ENCODE measurements around the gene ATF7.

Gene ATF7

GRCh38 chr12:53492830-53493609 lies 133.2 kb downstream of the ATF7 start:
- no peak for TF ChIP-seq CTCF (IDR thresholded peaks at IDR 0.05; ENCODE audit: low read depth, low read length)
- peak; percentile 74 for DNase-seq (ENCODE audit: extremely low read depth, low read depth)

- no peak for DNase-seq (ENCODE audit: extremely low read depth, low read depth)
- no peak for TF ChIP-seq CTCF (IDR thresholded peaks at IDR 0.05; ENCODE audit: low read depth, low read length)
Measured at GRCh38 chr12:53492188-53492587, 134.0 kb downstream of the ATF7 start.

- no peak for TF ChIP-seq CTCF (IDR thresholded peaks at IDR 0.05; ENCODE audit: low read depth, low read length)
Measured at GRCh38 chr12:53489242-53489864, 136.8 kb downstream of the ATF7 start.

GRCh38 chr12:53486736-53487487 lies 139.3 kb downstream of the ATF7 start:
- DNase-seq (ENCODE audit: extremely low read depth, low read depth) = no peak
- no peak for TF ChIP-seq CTCF (IDR thresholded peaks at IDR 0.05; ENCODE audit: low read depth, low read length)

More at GRCh38 chr12:53489242-53489864, 136.8 kb downstream of the ATF7 start:
- no peak for DNase-seq (ENCODE audit: extremely low read depth, low read depth)

- no peak for DNase-seq (ENCODE audit: extremely low read depth, low read depth)
- TF ChIP-seq CTCF (IDR thresholded peaks at IDR 0.05; ENCODE audit: low read depth, low read length) = no peak
Measured at GRCh38 chr12:53485955-53486735, 140.0 kb downstream of the ATF7 start.

- TF ChIP-seq CTCF (IDR thresholded peaks at IDR 0.05; ENCODE audit: low read depth, low read length) = no peak
- no peak for DNase-seq (ENCODE audit: extremely low read depth, low read depth)
Measured at GRCh38 chr12:53484686-53485575, 141.3 kb downstream of the ATF7 start.

Measured in AG09319 (cell line).